ENCODE measurements around the gene MCF2L. TPM values are rescaled to one million over a fixed set of nuclear protein-coding genes. Genes with fewer than 3 reads are reported as not detected.
"Not testable (repeated sequence)": the region's sequence is repeated elsewhere in the genome, so short reads cannot be mapped to it uniquely, and the experiment has no call there.

Gene MCF2L
- 1 to 10 TPM; 7.9 to 8.7 TPM for total RNA-seq

DNA sequence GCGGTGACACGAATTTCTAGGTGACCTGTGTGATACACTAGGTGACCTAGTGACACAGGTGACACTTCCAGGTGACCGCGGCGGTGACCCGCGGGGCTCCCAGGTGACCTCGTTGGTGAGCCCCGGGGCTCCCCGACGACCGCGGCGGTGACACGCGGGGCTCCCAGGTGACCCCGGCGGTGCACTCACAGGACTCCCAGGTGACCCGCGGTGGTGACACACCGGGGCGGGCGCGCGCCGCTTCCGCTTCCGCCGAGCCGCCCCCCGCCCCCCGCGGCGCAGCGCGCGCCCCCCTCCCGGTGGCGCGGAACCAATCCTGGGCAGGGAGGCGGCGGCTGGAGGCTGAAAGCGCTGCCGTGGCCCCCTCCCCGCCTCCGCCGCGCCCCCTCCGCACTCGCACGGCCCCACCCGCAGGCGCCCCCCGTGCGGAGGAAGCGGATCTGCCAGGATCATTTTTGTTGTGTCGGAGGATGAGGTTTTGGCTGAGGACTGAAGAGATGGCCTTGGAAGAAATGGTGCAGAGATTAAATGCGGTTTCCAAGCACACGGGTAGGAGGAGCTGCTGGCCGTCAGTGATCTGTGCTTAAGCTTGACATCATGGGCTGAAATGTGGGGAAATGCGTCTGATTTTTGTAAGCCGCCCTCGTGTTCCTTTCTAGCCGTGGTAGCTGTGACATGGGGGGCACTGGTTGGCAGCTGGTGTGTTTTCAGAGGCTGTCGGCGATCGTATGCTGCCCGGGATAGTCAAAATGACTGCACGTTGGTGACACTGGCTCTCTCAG, at the start of gene MCF2L:
Gene MCF2L (plus strand): TSS at position 305 of the 782 bp plus-strand sequence. CDS start 166 bp downstream, at position 471.
- POLR2A ChIA-PET, result interaction anchor here (0.7 kb wide), 1 partner anchor 207 kb away, joined by 3 read pairs; no protein-coding TSS in a partner anchor
- CTCF ChIA-PET, result interaction anchor here (0.6 to 2.0 kb wide), 3 partner anchors 26 to 342 kb away, joined by 3 to 7 read pairs (median 3); no protein-coding TSS in a partner anchor

GRCh38 chr13:112923962-112924361, 45.1 kb upstream of the MCF2L start:
- POLR2A ChIA-PET, result no interaction called here
- CTCF ChIA-PET, result no interaction called here

GRCh38 chr13:112924365-112924764, 44.6 kb upstream of the MCF2L start:
- CTCF ChIA-PET, result no interaction called here
- POLR2A ChIA-PET, result no interaction called here

DNA sequence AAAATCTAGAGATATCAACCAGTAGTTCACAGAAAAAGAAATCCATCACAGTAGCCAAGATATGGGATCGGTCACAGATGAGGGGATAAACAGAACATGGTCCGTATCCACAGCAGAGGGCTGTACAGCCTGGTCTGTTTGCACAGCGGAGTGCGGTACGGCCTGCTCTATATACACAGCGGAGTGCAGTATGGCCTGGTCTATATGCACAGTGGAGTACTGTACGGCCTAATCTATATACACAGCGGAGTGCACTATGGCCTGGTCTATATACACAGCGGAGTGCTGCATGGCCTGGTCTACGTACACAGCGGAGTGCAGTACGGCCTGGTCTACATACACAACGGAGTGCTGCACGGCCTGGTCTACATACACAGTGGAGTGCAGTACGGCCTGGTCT, 43.0 kb upstream of the MCF2L start:
- POLR2A ChIA-PET, result no interaction called here
- CTCF ChIA-PET, result no interaction called here

DNA sequence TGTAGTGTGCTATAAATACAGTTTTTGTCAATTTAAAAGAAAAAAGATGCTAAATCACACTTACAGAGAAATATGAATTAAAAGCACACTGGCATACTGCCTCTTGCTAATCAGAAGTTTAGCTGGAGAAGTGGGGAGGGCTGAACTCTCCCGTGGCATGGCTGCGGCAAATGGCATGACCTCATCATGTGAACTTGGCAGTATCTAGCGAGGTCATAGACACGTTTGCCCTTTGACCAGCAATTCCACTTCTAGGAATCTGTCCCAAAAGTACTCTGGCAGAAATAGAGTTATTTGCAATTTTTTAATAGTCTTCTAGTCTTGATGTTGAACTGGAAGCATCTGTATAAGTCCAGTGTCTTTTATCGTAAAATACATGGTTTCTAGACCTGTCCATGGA, 42.0 kb upstream of the MCF2L start:
- POLR2A ChIA-PET, result no interaction called here
- CTCF ChIA-PET, result no interaction called here

- CTCF ChIA-PET, result no interaction called here
- POLR2A ChIA-PET, result no interaction called here
Observed at GRCh38 chr13:112928020-112928971, 40.7 kb upstream of the MCF2L start.

DNA sequence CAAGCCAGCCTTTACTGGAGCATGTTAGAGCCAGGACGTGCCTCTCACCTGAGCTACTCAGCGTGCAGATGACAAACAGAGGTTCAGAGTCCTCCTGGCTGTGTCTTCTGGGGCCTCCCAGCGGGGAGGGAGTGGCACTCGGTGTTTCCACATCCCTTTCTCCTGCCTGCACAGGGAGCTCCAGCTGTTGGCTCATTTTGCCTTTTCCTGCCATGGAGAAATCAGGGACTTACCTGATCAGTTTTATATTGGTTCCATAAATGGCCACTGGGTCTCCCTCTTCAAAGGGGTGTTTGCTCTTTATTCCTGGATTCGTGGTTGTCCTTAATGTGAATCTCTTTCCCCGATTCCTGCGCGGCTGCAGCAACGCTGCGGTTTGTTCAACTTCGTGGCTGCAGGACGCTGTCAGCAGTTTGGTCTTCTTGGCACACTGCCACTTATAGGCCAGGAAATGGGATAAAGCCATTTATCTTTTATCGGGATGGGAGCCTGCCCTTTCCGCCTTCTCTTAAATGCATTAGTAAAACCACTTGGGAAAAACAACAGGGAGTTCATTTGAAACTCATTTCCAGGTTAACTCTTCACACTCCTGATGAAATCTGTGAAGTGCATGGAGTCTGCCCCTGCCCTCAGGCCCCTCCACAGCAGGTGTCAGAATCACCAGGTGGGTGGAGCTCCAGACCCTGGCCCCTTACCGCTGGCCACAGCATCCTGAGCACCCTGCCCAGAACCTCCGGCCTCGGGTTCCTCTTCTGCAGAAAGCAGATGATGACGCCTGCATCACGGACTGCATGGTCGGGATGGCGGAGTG, 39.8 kb upstream of the MCF2L start:
- CTCF ChIA-PET, result no interaction called here
- POLR2A ChIA-PET, result no interaction called here

DNA sequence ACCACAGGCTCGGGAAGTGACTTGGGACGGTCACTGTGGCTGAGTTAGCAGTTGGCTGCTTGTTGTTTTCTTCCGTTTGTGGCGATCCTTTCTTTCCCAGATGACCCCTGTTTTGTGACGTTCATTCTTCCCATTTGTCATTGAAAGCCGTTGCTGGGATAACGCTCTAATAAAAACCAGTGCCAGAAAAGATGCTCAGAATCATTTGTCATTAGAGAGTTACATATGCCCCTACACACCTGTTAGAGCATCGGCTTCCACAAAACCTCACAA, 39.3 kb upstream of the MCF2L start:
- ChIA-PET POLR2A (no interaction called here), CTCF (interaction anchor here (1.0 kb wide), 1 partner anchor 56 kb away, joined by 3 read pairs; no protein-coding TSS in a partner anchor)

DNA sequence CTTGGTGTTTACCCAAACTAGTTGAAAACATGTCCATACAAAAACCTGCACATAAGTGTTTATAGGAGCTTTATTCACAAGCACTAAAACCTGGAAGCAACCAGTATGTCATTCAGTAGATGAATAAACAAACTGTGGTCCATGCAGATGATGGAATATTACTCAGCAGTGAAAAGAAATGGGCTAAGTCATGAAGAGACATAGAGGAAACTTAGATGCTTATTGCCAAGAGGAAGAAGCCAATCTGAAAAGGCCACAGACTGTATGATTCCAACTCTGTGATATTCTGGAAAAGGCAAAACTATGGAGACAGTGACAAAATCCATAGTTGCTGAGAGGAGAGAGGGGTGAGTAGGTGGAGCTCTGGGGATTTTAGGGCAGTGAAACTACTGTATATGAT, 38.8 kb upstream of the MCF2L start:
- ChIA-PET POLR2A (no interaction called here), CTCF (interaction anchor here (1.0 kb wide), 1 partner anchor 56 kb away, joined by 3 read pairs; no protein-coding TSS in a partner anchor)

GRCh38 chr13:112931028-112931934, 37.7 kb upstream of the MCF2L start:
- CTCF ChIA-PET, result interaction anchor here (0.6 to 1.0 kb wide), 2 partner anchors 58 to 240 kb away, joined by 3 to 5 read pairs; no protein-coding TSS in a partner anchor
- POLR2A ChIA-PET, result no interaction called here

- ChIA-PET POLR2A (no interaction called here), CTCF (interaction anchor here (1.1 kb wide), 1 partner anchor 10 kb away, joined by 3 read pairs; no protein-coding TSS in a partner anchor)
Observed at GRCh38 chr13:112932971-112933370, 36.0 kb upstream of the MCF2L start.

GRCh38 chr13:112933649-112934048, 35.4 kb upstream of the MCF2L start:
- ChIA-PET POLR2A (no interaction called here), CTCF (interaction anchor here (1.1 kb wide), 1 partner anchor 9 kb away, joined by 3 read pairs; no protein-coding TSS in a partner anchor)

DNA sequence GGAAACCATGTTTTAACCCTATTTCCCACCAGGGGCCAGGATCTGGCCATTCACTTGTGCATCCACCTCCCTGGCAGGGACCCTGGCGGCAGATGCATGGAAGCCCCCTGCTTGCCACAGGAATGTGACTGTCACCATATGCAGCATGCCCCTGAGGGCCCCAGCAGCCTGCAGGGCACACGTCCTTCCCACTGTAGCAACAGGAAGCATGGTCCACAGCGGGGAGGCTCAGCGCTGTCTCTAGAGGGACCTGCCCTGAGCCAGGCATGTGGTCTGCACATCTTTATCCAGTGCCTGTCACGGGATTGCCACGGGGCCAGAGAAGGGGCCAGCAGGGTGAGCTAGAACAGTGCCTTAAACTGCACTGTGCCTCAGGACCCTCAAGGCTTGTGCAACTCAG, 34.9 kb upstream of the MCF2L start:
- POLR2A ChIA-PET, result no interaction called here

DNA sequence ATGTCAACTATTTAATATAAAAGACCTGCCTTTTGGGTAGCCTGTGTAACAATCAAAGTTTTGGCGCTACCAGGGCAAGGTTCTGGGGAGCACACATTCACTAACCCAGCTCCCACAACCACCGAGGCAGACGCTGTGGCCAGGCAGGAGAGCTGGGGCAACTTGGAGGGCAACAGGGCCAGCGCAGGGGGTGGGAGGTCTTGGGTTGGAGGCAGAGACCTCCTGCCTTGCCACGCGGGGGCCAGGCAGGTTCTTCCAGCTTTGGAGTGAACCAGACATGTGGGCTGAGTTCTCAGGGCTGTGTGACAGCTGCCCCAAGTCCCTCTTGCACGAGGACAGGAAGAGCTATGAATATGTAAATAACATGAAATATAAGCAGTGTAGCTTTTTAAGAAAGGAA, 30.3 kb upstream of the MCF2L start:
- POLR2A ChIA-PET, result no interaction called here
- CTCF ChIA-PET, result interaction anchor here (0.5 kb wide), 1 partner anchor 299 kb away, joined by 3 read pairs; no protein-coding TSS in a partner anchor

More for the DNA sequence above, 34.9 kb upstream of the MCF2L start:
- CTCF ChIA-PET, result interaction anchor here (1.1 kb wide), 1 partner anchor 9 kb away, joined by 3 read pairs; no protein-coding TSS in a partner anchor

GRCh38 chr13:112940236-112940635, 28.8 kb upstream of the MCF2L start:
- ChIA-PET CTCF (interaction anchor here (0.9 kb wide), 1 partner anchor 89 kb away, joined by 3 read pairs; no protein-coding TSS in a partner anchor), POLR2A (no interaction called here)

- ChIA-PET POLR2A (no interaction called here), CTCF (interaction anchor here (1.5 to 3.2 kb wide), 2 partner anchors 88 to 452 kb away, joined by 3 to 25 read pairs; no protein-coding TSS in a partner anchor)
Observed at GRCh38 chr13:112941349-112941748, 27.7 kb upstream of the MCF2L start.

GRCh38 chr13:112941765-112942164, 27.2 kb upstream of the MCF2L start:
- CTCF ChIA-PET, result interaction anchor here (1.5 to 3.2 kb wide), 3 partner anchors 28 to 452 kb away, joined by 3 to 25 read pairs (median 7); partner anchors contain the start of gene MCF2L
- POLR2A ChIA-PET, result not testable (repeated sequence)

GRCh38 chr13:112942689-112943308, 26.2 kb upstream of the MCF2L start:
- POLR2A ChIA-PET, result no interaction called here
- CTCF ChIA-PET, result interaction anchor here (0.6 to 3.2 kb wide), 9 partner anchors 9 to 457 kb away, joined by 3 to 25 read pairs (median 3); partner anchors contain the start of gene MCF2L
